ENCODE measurements around the gene ZNF227. TPM values are rescaled to one million over a fixed set of nuclear protein-coding genes. Genes with fewer than 3 reads are reported as not detected.

ZNF227 gene
- total RNA-seq, 1 experiment from 2014 or later = 18.5 TPM

DNA sequence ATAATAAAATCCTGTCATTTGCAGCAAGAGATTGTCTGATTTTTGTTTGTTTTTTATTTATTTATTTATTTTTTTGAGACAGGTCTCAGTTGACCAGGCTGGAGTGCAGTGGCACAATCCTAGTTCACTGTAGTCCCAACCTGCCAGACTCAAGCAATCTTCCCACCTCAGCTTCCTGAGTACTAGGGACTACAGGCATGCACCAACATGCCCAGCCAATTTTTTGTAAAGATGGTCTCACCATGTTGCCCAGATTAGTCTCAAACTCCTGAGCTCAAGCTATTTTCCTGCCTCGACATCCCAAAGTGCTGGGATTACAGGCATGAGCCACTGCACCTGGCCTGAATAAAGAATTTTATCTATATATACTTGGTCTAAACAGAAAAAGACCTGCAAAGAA, 65.0 kb downstream of the ZNF227 start (continued):
- no peak for TF ChIP-seq ZNF317 (CRISPR knock-in tag; IDR thresholded peaks at IDR 0.05; ENCODE audit: borderline replicate concordance, low read depth)
- no peak for TF ChIP-seq TCF7 (CRISPR knock-in tag; IDR thresholded peaks at IDR 0.05; ENCODE audit: low read depth)
- no peak for TF ChIP-seq EMX1 (CRISPR knock-in tag; IDR thresholded peaks at IDR 0.05)
- no peak for TF ChIP-seq ZNF232 (CRISPR knock-in tag; IDR thresholded peaks at IDR 0.05)
- TF ChIP-seq HMGA2 (CRISPR knock-in tag; IDR thresholded peaks at IDR 0.05) = no peak
- TF ChIP-seq ZNF121 (CRISPR knock-in tag; IDR thresholded peaks at IDR 0.05) = no peak
- TF ChIP-seq, protein P1, sequence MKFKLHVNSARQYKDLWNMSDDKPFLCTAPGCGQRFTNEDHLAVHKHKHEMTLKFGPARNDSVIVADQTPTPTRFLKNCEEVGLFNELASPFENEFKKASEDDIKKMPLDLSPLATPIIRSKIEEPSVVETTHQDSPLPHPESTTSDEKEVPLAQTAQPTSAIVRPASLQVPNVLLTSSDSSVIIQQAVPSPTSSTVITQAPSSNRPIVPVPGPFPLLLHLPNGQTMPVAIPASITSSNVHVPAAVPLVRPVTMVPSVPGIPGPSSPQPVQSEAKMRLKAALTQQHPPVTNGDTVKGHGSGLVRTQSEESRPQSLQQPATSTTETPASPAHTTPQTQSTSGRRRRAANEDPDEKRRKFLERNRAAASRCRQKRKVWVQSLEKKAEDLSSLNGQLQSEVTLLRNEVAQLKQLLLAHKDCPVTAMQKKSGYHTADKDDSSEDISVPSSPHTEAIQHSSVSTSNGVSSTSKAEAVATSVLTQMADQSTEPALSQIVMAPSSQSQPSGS (CRISPR knock-in tag; IDR thresholded peaks at IDR 0.05; ENCODE audit: borderline replicate concordance, low read depth) = no peak
- no peak for TF ChIP-seq GABPB1 (CRISPR knock-in tag; IDR thresholded peaks at IDR 0.05)
- no peak for TF ChIP-seq ZNF396 (CRISPR knock-in tag; IDR thresholded peaks at IDR 0.05; ENCODE audit: borderline replicate concordance)

- Mint-ChIP-seq H3K9me3 (peaks cover 84% of the 10 kb centered on the region), H3K36me3 (peaks cover 71% of the 10 kb centered on the region), H3K27me3 (ENCODE audit: low read depth) (peaks cover 4% of the 10 kb centered on the region; the same call in 1 of the 2 replicates), H3K4me1 (no peaks in the 10 kb centered on the region), H3K4me3 (no peak overlapping the region), H3K27ac (no peak overlapping the region)
- no peak for TF ChIP-seq ESRRA (CRISPR knock-in tag; IDR thresholded peaks at IDR 0.05; ENCODE audit: borderline replicate concordance)
- no peak for ATAC-seq
- POLR2A ChIA-PET = no interaction called here
- DNase-seq (ENCODE audit: low spot score) = no peak
- CTCF ChIA-PET = interaction anchor here (0.5 kb wide), 1 partner anchor 1815 kb away, joined by 4 read pairs; no protein-coding TSS in a partner anchor
These were observed 65.9 kb downstream of the ZNF227 start for GRCh38 chr19:44278181-44278690.

DNA sequence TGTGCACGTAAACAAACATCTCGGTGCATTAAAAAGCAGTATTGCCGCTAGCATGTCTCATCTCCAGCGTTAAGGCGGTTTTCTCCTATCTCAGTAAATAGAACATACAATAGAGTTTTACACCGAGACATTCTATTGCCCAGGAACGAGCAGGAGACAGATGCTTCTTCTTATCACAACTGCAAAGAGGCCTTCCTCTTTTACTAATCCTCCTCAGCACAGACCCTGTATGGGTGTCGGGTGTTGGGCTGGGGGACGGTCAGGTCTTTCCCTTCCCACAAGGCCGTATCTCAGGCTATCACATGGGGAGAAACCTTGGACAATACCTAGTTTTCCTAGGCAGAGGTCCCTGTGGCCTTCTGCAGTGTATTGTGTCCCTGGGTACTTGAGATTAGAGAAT, 68.6 kb downstream of the ZNF227 start:
- CTCF ChIA-PET = no interaction called here
- H3K9me3 Mint-ChIP-seq = peaks cover 71% of the 10 kb centered on the region
- no peak for ATAC-seq
- POLR2A ChIA-PET = no interaction called here
- no peak overlapping the region for H3K4me3 Mint-ChIP-seq
- peaks cover 4% of the 10 kb centered on the region; the same call in 1 of the 2 replicates for H3K27me3 Mint-ChIP-seq (ENCODE audit: low read depth)
- no peaks in the 10 kb centered on the region for H3K4me1 Mint-ChIP-seq
- H3K36me3 Mint-ChIP-seq = peaks cover 54% of the 10 kb centered on the region
- DNase-seq (ENCODE audit: low spot score) = no peak
- no peak overlapping the region for H3K27ac Mint-ChIP-seq
- TF ChIP-seq SMAD3 (CRISPR knock-in tag; IDR thresholded peaks at IDR 0.05; ENCODE audit: borderline replicate concordance) (no peak), RELA (CRISPR knock-in tag; IDR thresholded peaks at IDR 0.05; ENCODE audit: borderline replicate concordance) (no peak), NR2C2 (CRISPR knock-in tag; IDR thresholded peaks at IDR 0.05) (no peak), ZNF232 (CRISPR knock-in tag; IDR thresholded peaks at IDR 0.05) (no peak), JAZF1 (CRISPR knock-in tag; IDR thresholded peaks at IDR 0.05) (no peak), RORB (CRISPR knock-in tag; IDR thresholded peaks at IDR 0.05) (no peak), ATF6 (CRISPR knock-in tag; IDR thresholded peaks at IDR 0.05) (no peak), NFE2L1 (CRISPR knock-in tag; IDR thresholded peaks at IDR 0.05) (no peak), SP1 (CRISPR knock-in tag; conservative IDR thresholded peaks at IDR 0.05) (no peak), ZNF317 (CRISPR knock-in tag; IDR thresholded peaks at IDR 0.05; ENCODE audit: borderline replicate concordance, low read depth) (no peak), ZNF416 (CRISPR knock-in tag; IDR thresholded peaks at IDR 0.05) (no peak), TEAD4 (CRISPR knock-in tag; IDR thresholded peaks at IDR 0.05) (no peak)
- TF ChIP-seq, protein P1 (CRISPR knock-in tag; IDR thresholded peaks at IDR 0.05; ENCODE audit: borderline replicate concordance, low read depth) = no peak
- TF ChIP-seq, protein P2, sequence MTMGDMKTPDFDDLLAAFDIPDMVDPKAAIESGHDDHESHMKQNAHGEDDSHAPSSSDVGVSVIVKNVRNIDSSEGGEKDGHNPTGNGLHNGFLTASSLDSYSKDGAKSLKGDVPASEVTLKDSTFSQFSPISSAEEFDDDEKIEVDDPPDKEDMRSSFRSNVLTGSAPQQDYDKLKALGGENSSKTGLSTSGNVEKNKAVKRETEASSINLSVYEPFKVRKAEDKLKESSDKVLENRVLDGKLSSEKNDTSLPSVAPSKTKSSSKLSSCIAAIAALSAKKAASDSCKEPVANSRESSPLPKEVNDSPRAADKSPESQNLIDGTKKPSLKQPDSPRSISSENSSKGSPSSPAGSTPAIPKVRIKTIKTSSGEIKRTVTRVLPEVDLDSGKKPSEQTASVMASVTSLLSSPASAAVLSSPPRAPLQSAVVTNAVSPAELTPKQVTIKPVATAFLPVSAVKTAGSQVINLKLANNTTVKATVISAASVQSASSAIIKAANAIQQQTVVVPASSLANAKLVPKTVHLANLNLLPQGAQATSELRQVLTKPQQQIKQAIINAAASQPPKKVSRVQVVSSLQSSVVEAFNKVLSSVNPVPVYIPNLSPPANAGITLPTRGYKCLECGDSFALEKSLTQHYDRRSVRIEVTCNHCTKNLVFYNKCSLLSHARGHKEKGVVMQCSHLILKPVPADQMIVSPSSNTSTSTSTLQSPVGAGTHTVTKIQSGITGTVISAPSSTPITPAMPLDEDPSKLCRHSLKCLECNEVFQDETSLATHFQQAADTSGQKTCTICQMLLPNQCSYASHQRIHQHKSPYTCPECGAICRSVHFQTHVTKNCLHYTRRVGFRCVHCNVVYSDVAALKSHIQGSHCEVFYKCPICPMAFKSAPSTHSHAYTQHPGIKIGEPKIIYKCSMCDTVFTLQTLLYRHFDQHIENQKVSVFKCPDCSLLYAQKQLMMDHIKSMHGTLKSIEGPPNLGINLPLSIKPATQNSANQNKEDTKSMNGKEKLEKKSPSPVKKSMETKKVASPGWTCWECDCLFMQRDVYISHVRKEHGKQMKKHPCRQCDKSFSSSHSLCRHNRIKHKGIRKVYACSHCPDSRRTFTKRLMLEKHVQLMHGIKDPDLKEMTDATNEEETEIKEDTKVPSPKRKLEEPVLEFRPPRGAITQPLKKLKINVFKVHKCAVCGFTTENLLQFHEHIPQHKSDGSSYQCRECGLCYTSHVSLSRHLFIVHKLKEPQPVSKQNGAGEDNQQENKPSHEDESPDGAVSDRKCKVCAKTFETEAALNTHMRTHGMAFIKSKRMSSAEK (CRISPR knock-in tag; IDR thresholded peaks at IDR 0.05; ENCODE audit: borderline replicate concordance) = no peak
- TF ChIP-seq, protein P3, sequence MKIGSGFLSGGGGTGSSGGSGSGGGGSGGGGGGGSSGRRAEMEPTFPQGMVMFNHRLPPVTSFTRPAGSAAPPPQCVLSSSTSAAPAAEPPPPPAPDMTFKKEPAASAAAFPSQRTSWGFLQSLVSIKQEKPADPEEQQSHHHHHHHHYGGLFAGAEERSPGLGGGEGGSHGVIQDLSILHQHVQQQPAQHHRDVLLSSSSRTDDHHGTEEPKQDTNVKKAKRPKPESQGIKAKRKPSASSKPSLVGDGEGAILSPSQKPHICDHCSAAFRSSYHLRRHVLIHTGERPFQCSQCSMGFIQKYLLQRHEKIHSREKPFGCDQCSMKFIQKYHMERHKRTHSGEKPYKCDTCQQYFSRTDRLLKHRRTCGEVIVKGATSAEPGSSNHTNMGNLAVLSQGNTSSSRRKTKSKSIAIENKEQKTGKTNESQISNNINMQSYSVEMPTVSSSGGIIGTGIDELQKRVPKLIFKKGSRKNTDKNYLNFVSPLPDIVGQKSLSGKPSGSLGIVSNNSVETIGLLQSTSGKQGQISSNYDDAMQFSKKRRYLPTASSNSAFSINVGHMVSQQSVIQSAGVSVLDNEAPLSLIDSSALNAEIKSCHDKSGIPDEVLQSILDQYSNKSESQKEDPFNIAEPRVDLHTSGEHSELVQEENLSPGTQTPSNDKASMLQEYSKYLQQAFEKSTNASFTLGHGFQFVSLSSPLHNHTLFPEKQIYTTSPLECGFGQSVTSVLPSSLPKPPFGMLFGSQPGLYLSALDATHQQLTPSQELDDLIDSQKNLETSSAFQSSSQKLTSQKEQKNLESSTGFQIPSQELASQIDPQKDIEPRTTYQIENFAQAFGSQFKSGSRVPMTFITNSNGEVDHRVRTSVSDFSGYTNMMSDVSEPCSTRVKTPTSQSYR (CRISPR knock-in tag; IDR thresholded peaks at IDR 0.05) = no peak

Measured in WTC11 (cell line).